HCT116 (cell line): ENCODE results near the gene CSNK2B. TPM values are rescaled to one million over a fixed set of nuclear protein-coding genes. Genes with fewer than 3 reads are reported as not detected.

Experiments
- ATAC-seq: fragments of 200-7000 bp; cut with Tn5 transposase; 2 replicates; pipeline ENCODE4 v1.9.1; 2020; ENCODE audit warnings: mild to moderate bottlenecking, moderate library complexity
- BruUV-seq: library from RNA; stranded (reverse); fragments of 400-500 nt; replicated peaks from 2 replicates; lab custom pipeline; 2021; lab: Mats Ljungman, UMichigan
- CTCF ChIA-PET: fragments of 300-600 bp; sonication (Branson Sonifier 250); formaldehyde crosslinking; loops from one replicate; lab custom pipeline; 2021; ENCODE audit warnings: antibody characterized with exemption; lab: Charles Lee
- POLR2A ChIA-PET: fragments of 300-600, 350-600 bp; sonication (Branson Sonifier 250); formaldehyde crosslinking; loops from one replicate; lab custom pipeline; 2021; ENCODE audit warnings: antibody characterized with exemption; lab: Charles Lee
- RAD21 ChIA-PET, 2 experiments: fragments of 300-600 bp; sonication (Branson Sonifier 250); formaldehyde crosslinking; loops; one replicate each; lab custom pipeline; 2023; ENCODE audit warnings: low total read pairs in 2 of 2; ENCODE audit not compliant: uncharacterized antibody in 2 of 2, unreplicated experiment in 2 of 2, low non-redundant PET in 1 of 2; lab: Charles Lee
- DNase-seq: peaks from one replicate; pipeline ENCODE4 v3.0.0-alpha.2; 2010; ENCODE audit warnings: low read depth, low spot score
- H2AFZ ChIP-seq: fragments of 200-600 bp; shearing (Covaris generic), sonication (generic); 2 replicates; pipeline ENCODE4 v1.6.1; 2017; ENCODE audit warnings: low read depth, mixed run types, mixed read lengths, antibody characterized with exemption, low read length; ENCODE audit not compliant: poor library complexity, severe bottlenecking
- H3K27ac ChIP-seq: 2 replicates; pipeline ENCODE4 v1.5.1; 2012; ENCODE audit warnings: low read depth, low read length
- H3K27me3 ChIP-seq: fragments of 200-600 bp; sonication (generic); 2 replicates; pipeline ENCODE4 v1.6.1; 2016; ENCODE audit warnings: mixed run types, low read length, mixed read lengths; ENCODE audit not compliant: insufficient read depth
- H3K36me3 ChIP-seq, 2 experiments: fragments of 200-500 bp in 1 of 2; fragments of 200-600 bp in 1 of 2; sonication (Bioruptor generic) in 1 of 2; sonication (generic) in 1 of 2; 2 replicates each; pipeline versions ENCODE4 v1.5.1 to v1.6.1; 2014 to 2016; ENCODE audit warnings: low read length in 2 of 2, inconsistent platforms in 1 of 2, mixed read lengths in 1 of 2, mixed run types in 1 of 2; ENCODE audit not compliant: insufficient read depth in 2 of 2, control insufficient read depth in 1 of 2
- H3K4me1 ChIP-seq, 2 experiments: fragments of 200-600 bp in 1 of 2; sonication (generic) in 1 of 2; 2 replicates each; pipeline versions ENCODE4 v1.5.1 to v1.6.1; 2012 to 2017; ENCODE audit warnings: low read length in 2 of 2, inconsistent platforms in 1 of 2, mild to moderate bottlenecking in 1 of 2, mixed read lengths in 1 of 2, mixed run types in 1 of 2, moderate library complexity in 1 of 2; ENCODE audit not compliant: insufficient read depth in 2 of 2, control insufficient read depth in 1 of 2
- H3K4me2 ChIP-seq: fragments of 200-600 bp; sonication (generic); 2 replicates; pipeline ENCODE4 v1.6.1; 2017; ENCODE audit warnings: mixed run types, low read length, mixed read lengths
- H3K4me3 ChIP-seq, 2 experiments: fragments of 200-600 bp in 1 of 2; sonication (generic) in 1 of 2; replicated peaks in 1 of 2; 2 replicates each; pipeline ENCODE4 v1.5.1; 2011 to 2016; ENCODE audit warnings: low read length in 2 of 2, control low read depth in 1 of 2, low read depth in 1 of 2, mild to moderate bottlenecking in 1 of 2, mixed read lengths in 1 of 2, mixed run types in 1 of 2
- H3K79me2 ChIP-seq: fragments of 200-600 bp; sonication (generic); 2 replicates; pipeline ENCODE4 v1.6.1; 2017; ENCODE audit warnings: mild to moderate bottlenecking, mixed run types, low read length, moderate library complexity, mixed read lengths; ENCODE audit not compliant: insufficient read depth
- H3K9ac ChIP-seq: fragments of 200-600 bp; sonication (generic); 2 replicates; pipeline ENCODE4 v1.6.1; 2016; ENCODE audit warnings: low read length, mixed read lengths
- H3K9me2 ChIP-seq: fragments of 200-600 bp; sonication (generic), shearing (Covaris generic); 2 replicates; pipeline ENCODE4 v1.6.1; 2017; ENCODE audit warnings: mixed run types, mild to moderate bottlenecking, moderate library complexity; ENCODE audit not compliant: insufficient read depth
- H3K9me3 ChIP-seq, 2 experiments: fragments of 200-500 bp in 1 of 2; fragments of 200-600 bp in 1 of 2; sonication (Bioruptor generic) in 1 of 2; sonication (generic) in 1 of 2; 2 replicates each; pipeline ENCODE4 v1.6.1; 2014 to 2017; ENCODE audit warnings: low read length in 2 of 2, mixed read lengths in 2 of 2, inconsistent platforms in 1 of 2, low read depth in 1 of 2, mild to moderate bottlenecking in 1 of 2, mixed run types in 1 of 2, moderate library complexity in 1 of 2; ENCODE audit not compliant: control insufficient read depth in 1 of 2, insufficient read depth in 1 of 2
- H4K20me1 ChIP-seq: fragments of 200-600 bp; sonication (generic), shearing (Covaris generic); 2 replicates; pipeline ENCODE4 v1.6.1; 2017; ENCODE audit warnings: mixed run types, mild to moderate bottlenecking, moderate library complexity; ENCODE audit not compliant: insufficient read depth
- CBX3 ChIP-seq: IDR thresholded peaks from 2 replicates; pipeline ENCODE4 v1.6.1; 2012; ENCODE audit warnings: low read depth
- CEBPB ChIP-seq: IDR thresholded peaks from 2 replicates; pipeline ENCODE4 v1.6.1; 2012; ENCODE audit warnings: low read depth
- CTCF ChIP-seq, 3 experiments: fragments of 200-600 bp in 1 of 3; sonication (generic) in 1 of 3; IDR thresholded peaks in 2 of 3; conservative IDR thresholded peaks in 1 of 3; 2 replicates each; pipeline ENCODE4 v1.5.1; 2012 to 2017; ENCODE audit warnings: low read depth in 2 of 3, low read length in 2 of 3, antibody characterized with exemption in 1 of 3, borderline replicate concordance in 1 of 3, control low read depth in 1 of 3, mild to moderate bottlenecking in 1 of 3, mixed read lengths in 1 of 3, mixed run types in 1 of 3, moderate library complexity in 1 of 3; ENCODE audit not compliant: insufficient read depth in 1 of 3
- ELF1 ChIP-seq: IDR thresholded peaks from 2 replicates; pipeline ENCODE4 v1.6.1; 2012; ENCODE audit warnings: low read depth, borderline replicate concordance
- EZH2 ChIP-seq: fragments of 200-600 bp; sonication (generic); IDR thresholded peaks from 2 replicates; pipeline ENCODE4 v1.6.1; 2017; ENCODE audit warnings: antibody characterized with exemption, mixed run types
- EZH2phosphoT487 ChIP-seq: fragments of 200-600 bp; IDR thresholded peaks from 2 replicates; pipeline ENCODE4 v1.6.1; 2018; ENCODE audit warnings: antibody characterized with exemption, borderline replicate concordance
- FOSL1 ChIP-seq: IDR thresholded peaks from 2 replicates; pipeline ENCODE4 v1.6.1; 2012; ENCODE audit warnings: low read depth
- JUND ChIP-seq: IDR thresholded peaks from 2 replicates; pipeline ENCODE4 v1.6.1; 2012
- MAX ChIP-seq: IDR thresholded peaks from 2 replicates; pipeline ENCODE4 v1.6.1; 2012
- POLR2A ChIP-seq: IDR thresholded peaks from 2 replicates; pipeline ENCODE4 v1.7.0; 2011; ENCODE audit warnings: borderline replicate concordance; ENCODE audit not compliant: insufficient read depth, insufficient read length; ENCODE audit errors: extremely low read depth
- POLR2AphosphoS5 ChIP-seq: IDR thresholded peaks from 2 replicates; pipeline ENCODE4 v1.6.1; 2011; ENCODE audit warnings: mild to moderate bottlenecking, low read depth, low read length, moderate library complexity
- RAD21 ChIP-seq: IDR thresholded peaks from 2 replicates; pipeline ENCODE4 v1.6.1; 2012; ENCODE audit warnings: low read depth, mild to moderate bottlenecking
- SIN3A ChIP-seq: IDR thresholded peaks from 2 replicates; pipeline ENCODE4 v1.6.1; 2012; ENCODE audit warnings: low read depth
- SRF ChIP-seq: IDR thresholded peaks from 2 replicates; pipeline ENCODE4 v1.6.1; 2012; ENCODE audit warnings: low read depth
- TCF7L2 ChIP-seq: IDR thresholded peaks from 2 replicates; pipeline ENCODE4 v1.7.0; 2011; ENCODE audit warnings: borderline replicate concordance, inconsistent platforms; ENCODE audit not compliant: insufficient read depth, insufficient read length; ENCODE audit errors: extremely low read depth
- ZFX ChIP-seq: fragments of 450-650 bp; IDR thresholded peaks from 2 replicates; pipeline ENCODE4 v1.6.1; 2017
- ZNF274 ChIP-seq: fragments of 200-500 bp; sonication (Bioruptor generic); IDR thresholded peaks from 2 replicates; pipeline ENCODE4 v1.6.1; 2014; ENCODE audit warnings: mild to moderate bottlenecking, low read depth, low read length, inconsistent platforms
- intact Hi-C: fragments of 100-400 bp; cut with micrococcal nuclease; formaldehyde crosslinking; loops from 2 replicates; pipeline ENCODE4 v1.10.0; 2022
- total RNA-seq: library from RNA; stranded (reverse); gene quantifications from one replicate; pipeline ENCODE4 v1.2.1, GENCODE V29; 2021; ENCODE audit not compliant: unreplicated experiment
- TF ChIP-seq, protein P1 (sequence below): IDR thresholded peaks from 2 replicates; pipeline ENCODE4 v1.6.1; 2012
- TF ChIP-seq, protein P2 (sequence below): IDR thresholded peaks from 2 replicates; pipeline ENCODE4 v1.6.1; 2012; ENCODE audit warnings: low read depth
- TF ChIP-seq, protein P3 (sequence below): IDR thresholded peaks from 2 replicates; pipeline ENCODE4 v1.6.1; 2011; ENCODE audit warnings: mild to moderate bottlenecking, low read length, moderate library complexity; ENCODE audit not compliant: insufficient replicate concordance; ENCODE audit errors: extremely low read depth

Gene CSNK2B
- total RNA-seq, 1 experiment from 2014 or later, result 210 TPM

- H4K20me1 ChIP-seq, result no peaks in the 10 kb centered on the region
- TF ChIP-seq ELF1 (no peak), JUND (no peak), ZNF274 (no peak), CTCF (IDR thresholded peaks at IDR 0.05 in 2 of 3, conservative IDR thresholded peaks at IDR 0.05 in 1 of 3; ENCODE audit: borderline replicate concordance in 1 of 3, insufficient read depth in 1 of 3, low read depth in 2 of 3, low read length in 2 of 3) (no peak), CBX3 (no peak), EZH2phosphoT487 (no peak), POLR2A (no peak), MAX (no peak), FOSL1 (no peak), EZH2 (no peak), TCF7L2 (no peak), ZFX (no peak), RAD21 (no peak), POLR2AphosphoS5 (no peak), SRF (no peak), CEBPB (no peak), SIN3A (no peak)
- TF ChIP-seq, protein P1, sequence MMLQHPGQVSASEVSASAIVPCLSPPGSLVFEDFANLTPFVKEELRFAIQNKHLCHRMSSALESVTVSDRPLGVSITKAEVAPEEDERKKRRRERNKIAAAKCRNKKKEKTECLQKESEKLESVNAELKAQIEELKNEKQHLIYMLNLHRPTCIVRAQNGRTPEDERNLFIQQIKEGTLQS, result no peak
- TF ChIP-seq, protein P2, sequence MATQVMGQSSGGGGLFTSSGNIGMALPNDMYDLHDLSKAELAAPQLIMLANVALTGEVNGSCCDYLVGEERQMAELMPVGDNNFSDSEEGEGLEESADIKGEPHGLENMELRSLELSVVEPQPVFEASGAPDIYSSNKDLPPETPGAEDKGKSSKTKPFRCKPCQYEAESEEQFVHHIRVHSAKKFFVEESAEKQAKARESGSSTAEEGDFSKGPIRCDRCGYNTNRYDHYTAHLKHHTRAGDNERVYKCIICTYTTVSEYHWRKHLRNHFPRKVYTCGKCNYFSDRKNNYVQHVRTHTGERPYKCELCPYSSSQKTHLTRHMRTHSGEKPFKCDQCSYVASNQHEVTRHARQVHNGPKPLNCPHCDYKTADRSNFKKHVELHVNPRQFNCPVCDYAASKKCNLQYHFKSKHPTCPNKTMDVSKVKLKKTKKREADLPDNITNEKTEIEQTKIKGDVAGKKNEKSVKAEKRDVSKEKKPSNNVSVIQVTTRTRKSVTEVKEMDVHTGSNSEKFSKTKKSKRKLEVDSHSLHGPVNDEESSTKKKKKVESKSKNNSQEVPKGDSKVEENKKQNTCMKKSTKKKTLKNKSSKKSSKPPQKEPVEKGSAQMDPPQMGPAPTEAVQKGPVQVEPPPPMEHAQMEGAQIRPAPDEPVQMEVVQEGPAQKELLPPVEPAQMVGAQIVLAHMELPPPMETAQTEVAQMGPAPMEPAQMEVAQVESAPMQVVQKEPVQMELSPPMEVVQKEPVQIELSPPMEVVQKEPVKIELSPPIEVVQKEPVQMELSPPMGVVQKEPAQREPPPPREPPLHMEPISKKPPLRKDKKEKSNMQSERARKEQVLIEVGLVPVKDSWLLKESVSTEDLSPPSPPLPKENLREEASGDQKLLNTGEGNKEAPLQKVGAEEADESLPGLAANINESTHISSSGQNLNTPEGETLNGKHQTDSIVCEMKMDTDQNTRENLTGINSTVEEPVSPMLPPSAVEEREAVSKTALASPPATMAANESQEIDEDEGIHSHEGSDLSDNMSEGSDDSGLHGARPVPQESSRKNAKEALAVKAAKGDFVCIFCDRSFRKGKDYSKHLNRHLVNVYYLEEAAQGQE, result no peak
- TF ChIP-seq, protein P3, sequence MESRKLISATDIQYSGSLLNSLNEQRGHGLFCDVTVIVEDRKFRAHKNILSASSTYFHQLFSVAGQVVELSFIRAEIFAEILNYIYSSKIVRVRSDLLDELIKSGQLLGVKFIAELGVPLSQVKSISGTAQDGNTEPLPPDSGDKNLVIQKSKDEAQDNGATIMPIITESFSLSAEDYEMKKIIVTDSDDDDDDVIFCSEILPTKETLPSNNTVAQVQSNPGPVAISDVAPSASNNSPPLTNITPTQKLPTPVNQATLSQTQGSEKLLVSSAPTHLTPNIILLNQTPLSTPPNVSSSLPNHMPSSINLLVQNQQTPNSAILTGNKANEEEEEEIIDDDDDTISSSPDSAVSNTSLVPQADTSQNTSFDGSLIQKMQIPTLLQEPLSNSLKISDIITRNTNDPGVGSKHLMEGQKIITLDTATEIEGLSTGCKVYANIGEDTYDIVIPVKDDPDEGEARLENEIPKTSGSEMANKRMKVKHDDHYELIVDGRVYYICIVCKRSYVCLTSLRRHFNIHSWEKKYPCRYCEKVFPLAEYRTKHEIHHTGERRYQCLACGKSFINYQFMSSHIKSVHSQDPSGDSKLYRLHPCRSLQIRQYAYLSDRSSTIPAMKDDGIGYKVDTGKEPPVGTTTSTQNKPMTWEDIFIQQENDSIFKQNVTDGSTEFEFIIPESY, result no peak
- TF ChIP-seq, all 23 proteins: peak for 0
- Histone ChIP-seq H3K9me3 (no peaks in the 10 kb centered on the region), H3K27ac (no peak overlapping the region), H3K4me3 (no peak overlapping the region), H3K4me2 (peak overlapping the region; percentile 31; the same call in 1 of the 2 replicates), H3K27me3 (no peaks in the 10 kb centered on the region), H3K4me1 (peaks cover 13 to 24% of the 10 kb centered on the region in 2 experiments; a peak in 3 of 4 replicates), H3K9ac (no peak overlapping the region), H3K36me3 (no peaks in the 10 kb centered on the region), H2AFZ (no peak overlapping the region), H3K79me2 (no peaks in the 10 kb centered on the region), H3K9me2 (no peaks in the 10 kb centered on the region)
- POLR2A ChIA-PET, result interaction anchor here (0.6 kb wide), 1 partner anchor 1461 kb away, joined by 3 read pairs; no protein-coding TSS in a partner anchor
- RAD21 ChIA-PET, result interaction anchor here in 1 of 2 experiments (0.7 kb wide), 1 partner anchor 18 kb away, joined by 3 read pairs; no protein-coding TSS in a partner anchor
- CTCF ChIA-PET, result interaction anchor here (1.4 kb wide), 1 partner anchor 58 kb away, joined by 3 read pairs; no protein-coding TSS in a partner anchor
- no peak for ATAC-seq
- no TSS peak for BruUV-seq
- DNase-seq, result no peak
- intact Hi-C loops, result no loop called here
Measured at GRCh38 chr6:31711233-31711632, 45.4 kb downstream of the CSNK2B start.
